Epithelial cell of esophagus (primary cell): ENCODE data around the gene THBS1.

Experiments
- DNase-seq: peaks from one replicate; pipeline ENCODE4 v3.0.0; 2010; ENCODE audit warnings: low read depth
- H3K4me3 ChIP-seq: 2 replicates; pipeline ENCODE4 v1.5.1; 2011; ENCODE audit warnings: mild to moderate bottlenecking, low read length, control low read depth
- TF ChIP-seq, protein P1 (sequence below): IDR thresholded peaks from 2 replicates; pipeline ENCODE4 v1.5.1; 2011; ENCODE audit warnings: low read depth, mild to moderate bottlenecking, low read length, control low read depth, inconsistent platforms; ENCODE audit not compliant: insufficient read depth; ENCODE audit errors: missing control alignments

The THBS1 gene

GRCh38 chr15:39584662-39585388, 3.9 kb downstream of the THBS1 start:
- H3K4me3 ChIP-seq: no peak overlapping the region
- TF ChIP-seq, protein P1, sequence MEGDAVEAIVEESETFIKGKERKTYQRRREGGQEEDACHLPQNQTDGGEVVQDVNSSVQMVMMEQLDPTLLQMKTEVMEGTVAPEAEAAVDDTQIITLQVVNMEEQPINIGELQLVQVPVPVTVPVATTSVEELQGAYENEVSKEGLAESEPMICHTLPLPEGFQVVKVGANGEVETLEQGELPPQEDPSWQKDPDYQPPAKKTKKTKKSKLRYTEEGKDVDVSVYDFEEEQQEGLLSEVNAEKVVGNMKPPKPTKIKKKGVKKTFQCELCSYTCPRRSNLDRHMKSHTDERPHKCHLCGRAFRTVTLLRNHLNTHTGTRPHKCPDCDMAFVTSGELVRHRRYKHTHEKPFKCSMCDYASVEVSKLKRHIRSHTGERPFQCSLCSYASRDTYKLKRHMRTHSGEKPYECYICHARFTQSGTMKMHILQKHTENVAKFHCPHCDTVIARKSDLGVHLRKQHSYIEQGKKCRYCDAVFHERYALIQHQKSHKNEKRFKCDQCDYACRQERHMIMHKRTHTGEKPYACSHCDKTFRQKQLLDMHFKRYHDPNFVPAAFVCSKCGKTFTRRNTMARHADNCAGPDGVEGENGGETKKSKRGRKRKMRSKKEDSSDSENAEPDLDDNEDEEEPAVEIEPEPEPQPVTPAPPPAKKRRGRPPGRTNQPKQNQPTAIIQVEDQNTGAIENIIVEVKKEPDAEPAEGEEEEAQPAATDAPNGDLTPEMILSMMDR: no peak
- DNase-seq: peak; percentile 21

DNA sequence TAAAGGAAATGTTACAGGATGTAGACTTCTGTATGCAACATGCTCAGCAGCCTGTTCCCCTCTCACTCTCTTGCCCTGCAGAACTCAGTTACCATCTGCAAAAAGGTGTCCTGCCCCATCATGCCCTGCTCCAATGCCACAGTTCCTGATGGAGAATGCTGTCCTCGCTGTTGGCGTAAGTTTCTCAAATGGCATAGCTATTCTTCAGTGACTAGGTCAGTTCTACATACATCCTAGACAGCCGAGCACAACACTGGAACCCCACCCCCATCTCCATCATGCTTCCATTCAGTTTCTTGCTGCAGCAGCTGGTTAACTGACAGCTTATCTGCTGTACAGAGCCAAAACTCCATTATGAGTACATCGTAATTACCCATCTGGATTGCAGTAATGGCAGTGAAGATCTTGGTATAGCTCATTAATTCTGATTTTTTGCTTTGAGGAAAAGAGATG, 4.5 kb downstream of the THBS1 start:
- peak; percentile 31 for DNase-seq
- TF ChIP-seq, protein P1: no peak
- H3K4me3 ChIP-seq: no peak overlapping the region

- H3K4me3 ChIP-seq: no peak overlapping the region
- TF ChIP-seq, protein P1: no peak
- DNase-seq: peak; percentile 7
Observed at GRCh38 chr15:39585871-39586301, 5.0 kb downstream of the THBS1 start.

DNA sequence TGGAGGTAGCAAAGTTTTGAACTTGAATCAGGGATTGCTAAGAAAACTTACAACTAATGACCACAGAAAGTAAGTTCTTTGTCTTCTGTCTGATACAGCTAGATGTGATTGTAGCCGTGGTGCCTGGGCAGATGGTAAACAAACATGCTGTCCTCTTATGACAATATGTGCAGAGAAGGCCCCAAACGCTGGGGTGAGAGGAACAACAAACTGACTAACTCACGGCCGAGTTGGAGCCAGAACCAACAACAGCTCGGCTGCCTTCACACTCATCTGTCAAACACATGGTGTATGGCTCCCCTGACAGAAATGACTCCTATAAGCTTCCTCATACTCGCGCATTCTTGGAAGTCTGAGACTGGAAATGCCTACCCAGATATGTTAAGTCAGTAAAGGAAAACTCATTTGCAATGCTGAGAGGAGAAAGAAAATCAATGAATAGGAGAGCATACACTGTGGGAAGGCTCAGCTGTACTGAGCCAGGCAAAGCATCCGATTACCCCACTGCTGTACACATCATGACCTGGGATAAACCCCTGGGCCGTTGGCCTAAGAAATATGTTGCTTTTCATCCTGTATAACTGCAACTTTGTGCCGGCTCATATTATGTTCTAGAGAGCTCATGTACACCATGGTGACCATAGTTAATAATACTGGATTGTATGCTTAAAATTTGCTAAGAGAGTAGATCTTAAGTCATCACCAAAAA, 5.7 kb downstream of the THBS1 start:
- DNase-seq: peak; percentile 48
- TF ChIP-seq, protein P1: no peak
- no peak overlapping the region for H3K4me3 ChIP-seq

GRCh38 chr15:39587096-39587721, 6.3 kb downstream of the THBS1 start:
- DNase-seq: peak; percentile 12
- H3K4me3 ChIP-seq: no peak overlapping the region
- TF ChIP-seq, protein P1: no peak

- TF ChIP-seq, protein P1: no peak
- peak; percentile 19 for DNase-seq
- H3K4me3 ChIP-seq: no peak overlapping the region
Observed at GRCh38 chr15:39587731-39588530, 7.1 kb downstream of the THBS1 start.
